ENCODE data around the gene CROCC2.

- TF ChIP-seq POLR2AphosphoS5 (IDR thresholded peaks at IDR 0.05) (no peak), CTCF (IDR thresholded peaks at IDR 0.05) (no peak)
These were observed 35.9 kb upstream of the CROCC2 start for GRCh38 chr2:240869956-240870875.
